Stimulated activated CD8-positive, alpha-beta memory T cell treated with anti-CD3 and anti-CD28 coated beads, Interleukin-15, amount 100 ng/mL, for 48 hours (primary cell): ENCODE data around the gene NBL1.

Experiments
- DNase-seq, 2 donors: peaks; one replicate each; pipeline ENCODE4 v3.0.0-alpha.2; 2020; ENCODE audit warnings: low read depth in 2 of 2

The NBL1 gene

DNA sequence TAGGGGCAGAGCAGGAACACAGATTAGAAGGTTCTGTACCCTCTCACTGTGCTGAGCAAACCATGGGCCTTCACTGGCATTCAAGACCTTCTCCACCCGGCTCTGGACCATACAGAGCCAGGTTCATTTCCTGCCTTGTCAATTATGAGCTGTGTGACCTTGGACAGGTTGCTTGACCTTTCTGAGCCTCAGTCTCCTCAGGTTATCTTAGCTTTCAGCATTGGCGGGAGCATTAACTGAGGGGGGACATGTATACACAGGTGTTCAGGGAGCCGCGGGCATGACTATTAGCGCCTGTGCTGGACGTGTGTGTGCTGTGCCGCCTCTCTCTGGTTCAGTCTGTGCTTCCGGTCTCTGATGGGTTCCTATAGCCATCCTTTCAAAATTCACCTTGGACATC is 52.7 kb downstream of the NBL1 start:
- no peak for DNase-seq

DNA sequence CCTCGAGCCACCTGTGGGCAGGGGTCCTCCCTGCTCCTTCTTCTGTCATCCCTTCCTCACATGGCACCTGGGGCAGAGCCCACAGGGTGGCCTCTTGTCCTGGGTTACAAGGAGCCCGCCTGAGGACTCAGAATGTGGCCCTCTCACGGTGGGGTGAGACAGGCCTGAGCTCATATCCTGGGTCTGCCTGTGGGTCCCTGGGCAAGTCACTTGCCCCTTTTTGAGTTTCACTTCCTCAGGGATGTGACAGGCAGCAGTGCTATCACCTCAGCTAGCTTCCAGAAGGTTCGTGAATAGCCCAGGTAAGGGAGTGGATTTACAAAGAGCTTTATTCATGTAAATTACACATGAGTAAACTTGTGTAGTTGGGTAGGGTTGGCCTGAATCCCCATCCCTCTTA is 54.1 kb downstream of the NBL1 start:
- DNase-seq, result no peak

DNA sequence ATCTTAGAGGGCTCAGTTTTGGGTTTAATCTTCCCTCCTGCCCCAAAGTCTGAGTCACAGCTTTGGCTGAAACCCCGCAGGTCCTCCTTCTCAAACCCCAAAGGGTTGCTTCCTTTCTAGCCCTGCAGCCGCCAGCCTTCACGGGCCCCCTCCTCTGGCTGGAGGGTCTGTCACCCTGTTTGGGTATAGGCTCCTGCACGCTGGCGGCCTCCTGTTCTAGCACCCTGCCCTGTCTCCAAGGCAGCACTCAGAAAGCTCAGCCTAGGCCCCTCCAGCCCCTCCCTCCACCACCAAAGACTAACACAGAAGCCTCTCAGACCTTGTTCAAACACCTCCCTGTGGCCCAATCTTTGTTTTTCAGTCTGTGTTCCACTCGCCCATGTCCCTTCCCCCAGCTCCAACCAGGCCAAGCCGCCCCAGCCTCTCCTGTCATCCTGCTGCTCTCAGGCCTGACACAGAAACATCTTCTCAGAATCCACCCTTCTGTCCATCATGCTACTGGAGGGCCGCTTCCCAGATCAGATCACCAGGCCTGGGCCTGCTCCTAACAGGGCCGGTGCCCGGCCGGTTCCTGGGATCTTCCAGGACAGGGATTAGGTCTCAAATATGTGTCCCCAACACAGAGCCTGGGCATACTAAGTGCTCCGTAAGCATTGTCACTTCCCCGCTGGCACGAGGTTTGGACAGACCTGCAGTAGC is 56.1 kb downstream of the NBL1 start:
- DNase-seq, result no peak

DNA sequence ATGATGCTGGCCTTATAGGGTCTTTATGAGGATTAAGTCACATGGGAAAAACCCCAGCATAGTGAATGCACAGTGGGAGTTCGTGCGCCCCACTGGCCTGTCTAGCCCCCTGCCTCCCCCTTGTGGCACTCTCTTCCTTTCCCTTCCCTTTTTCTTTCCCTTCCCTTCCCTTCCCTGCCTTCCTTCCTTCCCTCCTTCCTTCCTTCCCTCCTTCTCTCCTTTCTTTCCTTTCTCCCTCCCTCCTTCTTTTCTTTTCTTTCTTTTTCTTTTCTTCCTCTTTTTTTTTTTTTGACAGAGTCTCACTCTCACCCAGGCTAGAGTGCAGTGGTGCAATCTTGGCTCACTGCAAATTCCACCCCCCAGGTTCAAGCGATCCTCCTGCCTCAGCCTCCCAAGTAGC is 59.2 kb downstream of the NBL1 start:
- no peak for DNase-seq

DNA sequence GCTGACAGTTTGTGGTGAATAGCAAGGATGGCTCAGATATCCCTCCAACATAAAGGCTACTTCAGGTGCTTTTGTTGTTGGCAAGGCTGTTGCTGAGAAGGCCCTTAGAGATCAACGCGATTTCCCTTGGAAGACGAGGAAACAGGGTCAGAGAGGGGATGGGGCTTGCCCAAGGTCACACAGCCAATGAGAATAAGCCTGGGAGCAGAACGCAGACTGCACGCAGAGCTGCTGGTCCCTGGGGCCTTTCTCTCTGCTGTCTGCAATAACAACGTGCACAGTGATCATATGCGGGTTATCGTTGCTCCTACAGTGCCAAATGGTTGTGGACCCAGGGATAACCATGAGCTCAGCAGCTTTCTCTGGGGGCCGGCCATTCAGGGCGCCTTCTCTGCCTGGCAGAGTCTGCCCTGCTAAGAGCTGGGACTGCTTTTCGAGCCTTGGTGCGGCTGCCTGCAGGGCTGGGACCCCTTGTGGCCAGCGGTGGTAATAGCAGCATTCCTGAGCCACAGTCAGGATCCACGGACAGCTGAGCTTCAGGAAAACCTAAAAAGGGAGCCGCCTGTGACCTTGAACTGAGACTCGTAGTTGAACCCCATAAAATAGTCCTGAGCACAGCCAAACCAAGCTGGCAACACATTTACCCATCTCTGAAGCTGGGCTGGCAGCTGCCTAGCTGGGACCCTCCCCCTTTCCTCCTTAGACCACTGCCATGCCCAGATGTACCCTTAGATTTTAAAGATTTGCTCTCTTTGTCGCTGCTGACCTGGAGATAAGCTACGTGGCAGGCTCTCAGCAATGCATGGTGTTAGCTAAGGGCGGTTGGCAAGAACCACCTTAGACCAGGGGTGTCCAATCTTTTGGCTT is 60.4 kb downstream of the NBL1 start:
- peak; percentile 19 to 20 for DNase-seq

DNA sequence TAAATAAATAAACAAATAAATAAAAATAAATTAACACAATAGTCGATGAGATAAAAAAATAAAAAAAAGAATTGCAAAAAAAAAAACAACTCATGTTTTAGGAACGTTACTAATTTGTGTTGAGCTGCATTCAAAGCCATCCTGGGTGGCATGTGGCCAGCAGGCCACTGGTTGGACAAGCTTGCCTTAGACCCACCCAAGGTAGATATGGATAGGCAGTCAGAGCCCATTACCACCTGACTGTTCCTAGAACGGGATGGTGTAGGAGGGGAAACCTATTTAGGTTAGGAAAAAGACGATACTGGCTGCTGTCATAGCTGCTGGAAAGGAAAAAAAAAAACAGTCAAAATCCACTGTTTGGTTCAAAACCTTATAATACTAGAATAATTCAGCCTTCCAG is 61.4 kb downstream of the NBL1 start:
- no peak for DNase-seq

DNA sequence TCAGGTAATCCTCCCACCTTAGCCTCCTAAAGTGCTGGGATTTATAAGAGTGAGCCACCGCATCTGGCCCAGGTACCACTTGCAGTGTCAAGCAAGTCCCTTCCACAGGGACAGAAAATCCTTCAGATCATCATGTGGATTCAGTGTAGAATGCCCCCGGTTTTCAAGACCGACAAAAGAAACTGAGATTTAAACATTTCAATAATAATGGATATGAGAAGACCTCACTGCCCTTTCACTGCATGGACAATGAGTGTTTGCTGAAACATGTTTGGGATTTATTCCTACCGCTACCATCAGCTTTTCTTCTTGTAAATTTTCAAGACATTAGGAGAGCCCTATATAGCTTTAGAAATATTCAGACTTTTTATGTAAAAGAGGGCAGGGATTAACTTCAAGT is 62.0 kb downstream of the NBL1 start:
- DNase-seq, result no peak
